Naive B cell (primary cell): ENCODE data around the gene SAMD1. TPM values are rescaled to one million over a fixed set of nuclear protein-coding genes. Genes with fewer than 3 reads are reported as not detected.

Experiments
- ATAC-seq, 2 donors: fragments of 150-1000 bp; cut with Tn5 transposase; 2 replicates each; pipeline ENCODE4 v1.10.0; 2021; ENCODE audit warnings: low read depth in 2 of 2, mild to moderate bottlenecking in 2 of 2, moderate library complexity in 2 of 2
- DNase-seq: peaks from one replicate; pipeline ENCODE4 v3.0.0; 2022
- H3K27ac Mint-ChIP-seq, 6 donors: one replicate each; pipeline ENCODE4 v1.8.0; 2020 to 2022; ENCODE audit warnings: mild to moderate bottlenecking in 6 of 6, mixed read lengths in 6 of 6, moderate library complexity in 5 of 6, inconsistent platforms in 2 of 6
- H3K27me3 Mint-ChIP-seq, 3 donors: one replicate each; pipeline ENCODE4 v1.8.0; 2021 to 2022; ENCODE audit warnings: mixed read lengths in 3 of 3, mild to moderate bottlenecking in 1 of 3
- H3K36me3 Mint-ChIP-seq, 2 donors: one replicate each; pipeline ENCODE4 v1.8.0; 2020 to 2022; ENCODE audit warnings: mixed read lengths in 2 of 2, inconsistent platforms in 1 of 2, mild to moderate bottlenecking in 1 of 2
- H3K4me1 Mint-ChIP-seq, 3 donors: one replicate each; pipeline ENCODE4 v1.8.0; 2020 to 2022; ENCODE audit warnings: mixed read lengths in 3 of 3, inconsistent platforms in 1 of 3, mild to moderate bottlenecking in 1 of 3, moderate library complexity in 1 of 3
- H3K4me3 Mint-ChIP-seq, 8 donors: one replicate each; pipeline ENCODE4 v1.8.0; 2020 to 2022; ENCODE audit warnings: mild to moderate bottlenecking in 8 of 8, mixed read lengths in 8 of 8, moderate library complexity in 8 of 8, inconsistent platforms in 2 of 8
- H3K9me3 Mint-ChIP-seq, 7 donors: one replicate each; pipeline ENCODE4 v1.8.0; 2020 to 2022; ENCODE audit warnings: mixed read lengths in 7 of 7, mild to moderate bottlenecking in 5 of 7, inconsistent platforms in 2 of 7, moderate library complexity in 1 of 7
- polyA plus RNA-seq, 6 donors: library from polyadenylated mRNA; unstranded; fragments of 300-500 nt; fragmentation: Illumina TruSeq; gene quantifications; one replicate each; pipeline ENCODE4 v1.2.3, GENCODE V29; 2021; ENCODE audit warnings: low read depth in 6 of 6

The SAMD1 gene
- polyA plus RNA-seq, result 1 to 10 TPM in 5 of 6 donors, under 1 TPM in 1; 0.52 to 2.1 (median 1.2) TPM

DNA sequence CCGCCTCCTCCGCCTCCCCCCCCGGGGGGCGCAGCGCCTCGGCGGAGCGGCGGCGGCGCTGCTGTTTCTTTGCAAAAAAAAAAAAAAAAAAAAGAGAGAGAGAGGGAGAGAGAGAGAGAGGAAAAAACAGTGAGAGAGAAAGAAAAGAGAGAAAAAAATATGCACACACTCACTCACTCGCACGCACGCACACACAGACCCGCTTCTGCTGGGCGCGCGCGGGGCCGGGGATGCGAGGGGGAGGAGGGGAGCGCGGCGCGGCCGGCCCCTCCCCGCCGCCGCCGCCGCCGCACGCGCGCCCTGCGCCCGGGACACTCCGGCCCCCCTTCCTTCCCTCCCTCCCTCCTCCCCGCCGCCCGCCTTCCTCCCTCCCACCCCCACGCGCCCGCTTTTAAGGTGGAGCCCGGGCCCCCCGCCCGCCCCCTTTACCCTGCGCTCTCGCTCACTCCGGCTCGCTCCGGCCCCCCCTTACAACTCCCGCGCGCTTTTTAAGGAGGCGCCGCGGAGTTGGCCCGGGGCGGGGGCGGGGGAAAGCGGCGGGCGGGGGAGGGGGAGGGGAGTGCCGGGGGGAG lies at the start of gene SAMD1:
TSS of gene SAMD1 (minus strand) at position 243 of the 572 bp plus-strand sequence.
- Mint-ChIP-seq H3K36me3 (peaks cover 7 to 8% of the 10 kb centered on the region in 2 donors), H3K4me3 (peak within 1 kb of the TSS; percentile 89 to 100 (median 99)), H3K9me3 (peaks cover 0 to 9% (median 4%) of the 10 kb centered on the region in 7 donors), H3K4me1 (peaks cover 14 to 20% (median 18%) of the 10 kb centered on the region in 3 donors), H3K27ac (peak within 1 kb of the TSS; percentile 97 to 100 (median 100)), H3K27me3 (no peaks in the 10 kb centered on the region)
- ATAC-seq (peak; percentile 48 to 53), DNase-seq (peak; percentile 74)

DNA sequence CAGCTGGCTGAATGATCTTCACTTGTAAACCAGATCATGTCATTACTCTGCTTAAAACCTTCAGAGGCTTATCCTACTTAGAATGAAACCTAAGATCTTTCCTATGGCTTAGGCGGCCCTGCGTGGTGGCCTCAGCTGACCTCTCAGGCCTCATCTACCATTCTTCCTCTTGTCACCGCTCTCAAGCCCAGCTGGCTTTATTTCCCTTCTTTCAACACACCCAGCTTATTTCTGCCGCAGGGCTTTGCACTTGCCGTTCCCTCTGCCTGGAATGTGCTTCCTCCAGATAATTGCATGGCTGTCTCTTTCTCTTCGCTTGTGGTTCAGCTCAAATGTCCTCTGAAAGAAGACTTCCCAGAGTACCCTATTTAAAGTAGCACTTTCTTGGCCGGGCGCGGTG lies 49.4 kb upstream of the SAMD1 start:
- Mint-ChIP-seq H3K27me3 (no peaks in the 10 kb centered on the region), H3K4me1 (peaks cover 22 to 25% (median 22%) of the 10 kb centered on the region in 3 donors), H3K27ac (peak overlapping the region in 2 of 6 donors; percentile 9 to 60), H3K9me3 (no peaks in the 10 kb centered on the region), H3K4me3 (peak overlapping the region in 6 of 8 donors; percentile 6 to 65 (median 36)), H3K36me3 (no peaks in the 10 kb centered on the region)
- DNase-seq (no peak), ATAC-seq (no peak)

DNA sequence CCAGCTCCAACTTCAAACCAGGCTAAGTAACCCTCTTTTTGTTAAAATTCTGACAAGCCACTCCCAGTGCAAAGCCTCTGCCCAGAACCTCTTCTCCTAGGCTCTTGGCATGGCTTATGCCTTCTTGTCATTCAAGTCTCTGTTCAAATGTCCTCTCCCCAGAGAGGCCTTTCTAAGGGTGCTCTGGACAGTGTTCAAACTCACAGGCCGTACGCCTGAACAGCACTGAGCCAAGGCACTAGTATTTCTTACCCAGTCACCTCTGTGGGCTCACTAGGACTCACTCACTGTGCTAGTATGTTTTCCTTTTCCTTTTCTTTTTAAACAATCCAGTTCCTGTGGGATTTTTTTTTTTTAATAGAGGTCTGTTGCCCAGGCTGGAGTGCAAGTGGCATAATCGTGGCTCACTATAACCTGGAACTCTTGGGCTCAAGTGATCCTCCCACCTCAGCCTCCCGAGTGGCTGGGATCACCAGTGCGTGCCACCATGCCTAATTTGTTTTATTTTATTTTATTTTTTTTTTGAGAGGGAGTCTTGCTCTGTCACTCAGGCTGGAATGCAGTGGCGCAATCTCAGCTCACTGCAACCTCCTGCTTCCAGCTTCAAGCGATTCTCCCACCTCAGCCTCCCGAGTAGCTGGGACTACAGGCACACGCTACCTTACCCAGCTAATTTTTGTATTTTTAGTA lies 48.2 kb upstream of the SAMD1 start:
- DNase-seq (no peak), ATAC-seq (no peak)
- H3K27ac Mint-ChIP-seq, result peak overlapping the region in 4 of 6 donors; percentile 15 to 85 (median 74)
- H3K9me3 Mint-ChIP-seq, result no peaks in the 10 kb centered on the region
- peaks cover 20 to 28% (median 28%) of the 10 kb centered on the region in 3 donors for H3K4me1 Mint-ChIP-seq
- H3K36me3 Mint-ChIP-seq, result no peaks in the 10 kb centered on the region
- peak overlapping the region; percentile 49 to 97 (median 76) for H3K4me3 Mint-ChIP-seq
- H3K27me3 Mint-ChIP-seq, result no peaks in the 10 kb centered on the region

DNA sequence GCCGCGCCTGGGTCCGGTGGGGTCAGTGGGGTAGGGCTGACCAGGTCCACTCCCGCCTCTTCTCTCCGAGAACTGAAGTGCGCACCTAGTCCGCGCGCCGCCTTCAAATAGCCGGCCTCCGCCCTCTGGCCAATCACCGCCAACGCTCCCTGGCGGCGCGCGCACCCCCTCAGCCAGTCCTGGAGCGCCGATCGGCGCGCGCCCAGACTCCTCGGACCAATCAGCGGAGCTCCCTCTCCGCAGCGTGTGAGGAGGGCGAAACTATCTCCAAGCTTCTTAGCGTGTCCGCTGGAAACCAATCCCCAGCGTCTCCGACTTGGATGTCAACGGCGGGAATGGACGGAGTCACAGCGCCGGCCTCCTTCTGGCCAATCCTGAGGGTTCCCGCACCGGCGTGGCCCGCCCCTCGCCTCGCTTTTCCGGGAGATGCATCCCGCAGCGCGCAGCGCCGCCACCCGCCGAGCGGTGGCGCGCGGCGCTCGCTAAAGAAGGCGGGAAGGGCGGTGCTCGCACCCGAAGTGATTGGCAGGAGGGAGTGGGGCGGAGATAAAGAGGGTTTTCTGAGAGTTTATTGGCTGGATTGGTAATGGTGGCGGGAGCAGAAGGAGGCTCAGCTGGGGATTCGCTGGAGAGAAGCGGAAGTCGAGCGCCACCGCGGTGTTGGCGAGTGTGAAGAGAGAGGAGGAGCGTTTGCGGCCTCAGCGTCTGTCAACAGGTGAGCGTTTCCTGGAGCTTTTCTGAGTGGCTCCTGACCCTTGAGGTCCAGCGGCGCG lies 46.1 kb upstream of the SAMD1 start, which contains the start of gene ASF1B:
TSS of gene ASF1B (minus strand) at position 81 of the 773 bp plus-strand sequence. CDS start 133 bp downstream, outside the sequence.
- peak; percentile 79 to 81 for ATAC-seq

DNA sequence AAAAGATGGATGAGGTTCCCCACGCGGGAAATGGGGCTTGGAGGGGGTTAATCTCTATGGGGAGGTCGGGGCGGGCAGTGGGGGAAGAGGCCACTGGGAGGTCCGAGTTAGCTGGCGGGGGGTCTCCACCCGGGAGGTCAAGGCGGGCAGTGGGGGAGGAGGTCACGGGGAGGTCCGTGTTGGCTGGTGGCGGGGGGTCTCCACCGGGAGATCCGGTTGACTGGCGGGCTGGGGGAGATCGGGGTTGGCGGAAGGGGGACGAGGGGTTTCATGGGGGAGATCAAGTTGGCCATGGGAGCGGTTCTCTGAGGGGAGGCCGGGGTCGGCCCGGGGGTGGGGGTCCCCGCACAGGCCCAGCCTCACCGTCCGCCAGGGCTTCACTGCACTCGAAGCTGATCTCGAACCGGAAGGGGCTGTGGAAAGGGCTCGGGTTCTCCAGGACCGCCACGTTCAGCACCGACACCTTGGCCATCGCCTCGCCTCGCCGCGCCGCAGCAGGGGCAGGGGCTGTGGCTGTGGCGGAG lies 45.5 kb upstream of the SAMD1 start:
- no peak for ATAC-seq

More for the DNA sequence above, 46.1 kb upstream of the SAMD1 start, which contains the start of gene ASF1B:
- peak within 1 kb of the TSS; percentile 83 to 96 (median 90) for H3K27ac Mint-ChIP-seq
- H3K4me1 Mint-ChIP-seq, result peaks cover 20 to 28% (median 23%) of the 10 kb centered on the region in 3 donors
- no peaks in the 10 kb centered on the region for H3K27me3 Mint-ChIP-seq
- peak; percentile 99 for DNase-seq
- no peaks in the 10 kb centered on the region for H3K9me3 Mint-ChIP-seq
- peak within 1 kb of the TSS; percentile 77 to 98 (median 90) for H3K4me3 Mint-ChIP-seq
- no peaks in the 10 kb centered on the region for H3K36me3 Mint-ChIP-seq

DNA sequence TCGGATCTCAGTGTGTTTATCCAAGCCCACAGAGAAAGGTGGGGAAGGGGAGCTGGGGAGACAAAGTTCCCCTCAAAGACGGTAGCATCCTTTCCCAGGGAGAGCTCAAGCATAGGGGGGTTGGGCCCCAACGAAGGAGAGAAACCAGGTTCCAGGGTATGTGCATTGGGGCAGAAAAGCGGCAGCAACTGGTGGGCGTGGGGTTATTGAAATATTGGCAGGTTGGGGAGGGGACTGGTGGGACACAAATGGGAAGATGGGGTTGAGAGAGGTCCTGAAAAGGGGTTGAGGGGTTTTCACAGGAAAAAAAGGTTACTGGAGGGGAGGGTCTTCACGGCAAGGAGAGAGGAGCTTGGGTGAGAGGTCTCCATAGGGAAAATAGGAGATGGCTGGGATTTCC lies 44.8 kb upstream of the SAMD1 start:
- H3K9me3 Mint-ChIP-seq, result no peaks in the 10 kb centered on the region

More for the DNA sequence above, 45.5 kb upstream of the SAMD1 start:
- H3K4me1 Mint-ChIP-seq, result peaks cover 19 to 28% (median 20%) of the 10 kb centered on the region in 3 donors
- no peak for DNase-seq
- H3K27ac Mint-ChIP-seq, result peak overlapping the region in 4 of 6 donors; percentile 83 to 96 (median 90)
- no peaks in the 10 kb centered on the region for H3K9me3 Mint-ChIP-seq
- H3K27me3 Mint-ChIP-seq, result no peaks in the 10 kb centered on the region
- no peaks in the 10 kb centered on the region for H3K36me3 Mint-ChIP-seq
- peak overlapping the region; percentile 77 to 98 (median 90) for H3K4me3 Mint-ChIP-seq

DNA sequence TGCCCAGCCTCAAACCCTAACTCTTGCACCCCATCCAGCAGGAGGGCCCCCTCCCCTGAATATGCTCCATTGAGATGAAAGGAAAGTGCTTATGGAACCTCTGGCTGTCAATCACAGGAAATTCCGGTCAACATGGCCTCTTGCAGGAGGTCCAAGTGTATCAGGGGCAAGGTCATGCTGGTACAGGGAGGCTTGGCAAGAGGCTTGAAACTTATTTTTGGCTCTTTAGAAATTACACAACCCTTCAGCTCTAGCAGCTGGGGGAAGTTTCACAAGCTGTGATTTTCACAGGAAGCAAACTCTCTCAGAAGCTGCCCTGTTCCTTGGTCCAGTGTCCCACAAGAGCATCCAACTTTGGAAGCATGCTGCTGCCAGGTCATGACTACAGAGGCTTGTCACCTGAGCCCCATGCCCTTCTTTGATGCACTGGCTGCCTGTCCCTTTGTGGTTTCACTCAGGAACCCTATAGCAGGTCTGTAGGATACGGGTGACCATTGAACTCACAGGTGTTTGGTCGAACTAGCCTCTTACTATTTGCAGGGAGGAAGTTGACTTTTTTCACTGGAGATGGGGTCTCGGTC lies 37.5 kb upstream of the SAMD1 start:
- Mint-ChIP-seq H3K36me3 (no peaks in the 10 kb centered on the region), H3K4me3 (no peak overlapping the region), H3K4me1 (peaks cover 0 to 5% (median 0%) of the 10 kb centered on the region in 3 donors), H3K9me3 (no peaks in the 10 kb centered on the region), H3K27me3 (no peaks in the 10 kb centered on the region), H3K27ac (peak overlapping the region in 1 of 6 donors; percentile 13)
- no peak for DNase-seq
- no peak for ATAC-seq

More for the DNA sequence above, 44.8 kb upstream of the SAMD1 start:
- no peak for DNase-seq
- no peak for ATAC-seq
- H3K4me3 Mint-ChIP-seq, result peak overlapping the region; percentile 75 to 89 (median 80)
- no peaks in the 10 kb centered on the region for H3K36me3 Mint-ChIP-seq
- H3K27me3 Mint-ChIP-seq, result no peaks in the 10 kb centered on the region
- peaks cover 17 to 28% (median 20%) of the 10 kb centered on the region in 3 donors for H3K4me1 Mint-ChIP-seq
- peak overlapping the region in 3 of 6 donors; percentile 29 to 87 (median 84) for H3K27ac Mint-ChIP-seq

DNA sequence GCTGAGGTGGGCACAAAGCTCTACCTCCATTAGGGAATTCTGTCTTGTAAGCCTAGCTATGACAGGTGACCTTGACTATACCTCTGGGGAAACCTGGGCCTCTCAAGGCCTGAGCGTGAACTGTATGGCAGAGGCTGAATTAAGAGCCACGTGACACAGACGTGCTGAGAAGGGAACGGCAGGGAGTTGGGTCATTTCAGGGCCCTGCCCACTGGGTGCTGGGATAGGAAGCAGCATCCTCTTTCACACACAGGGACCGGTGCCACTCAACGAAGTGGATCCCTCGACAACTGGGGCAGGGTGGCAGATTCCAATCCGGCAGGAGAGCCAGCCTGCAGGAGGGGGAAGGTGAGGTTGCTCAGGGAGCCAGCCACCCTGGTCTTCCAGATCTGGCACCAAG lies 36.6 kb upstream of the SAMD1 start:
- DNase-seq (no peak), ATAC-seq (no peak)
- H3K4me3 Mint-ChIP-seq, result no peak overlapping the region
- no peaks in the 10 kb centered on the region for H3K36me3 Mint-ChIP-seq
- H3K4me1 Mint-ChIP-seq, result peaks cover 0 to 5% (median 0%) of the 10 kb centered on the region in 3 donors
- no peak overlapping the region for H3K27ac Mint-ChIP-seq
- no peaks in the 10 kb centered on the region for H3K27me3 Mint-ChIP-seq
- H3K9me3 Mint-ChIP-seq, result no peaks in the 10 kb centered on the region

DNA sequence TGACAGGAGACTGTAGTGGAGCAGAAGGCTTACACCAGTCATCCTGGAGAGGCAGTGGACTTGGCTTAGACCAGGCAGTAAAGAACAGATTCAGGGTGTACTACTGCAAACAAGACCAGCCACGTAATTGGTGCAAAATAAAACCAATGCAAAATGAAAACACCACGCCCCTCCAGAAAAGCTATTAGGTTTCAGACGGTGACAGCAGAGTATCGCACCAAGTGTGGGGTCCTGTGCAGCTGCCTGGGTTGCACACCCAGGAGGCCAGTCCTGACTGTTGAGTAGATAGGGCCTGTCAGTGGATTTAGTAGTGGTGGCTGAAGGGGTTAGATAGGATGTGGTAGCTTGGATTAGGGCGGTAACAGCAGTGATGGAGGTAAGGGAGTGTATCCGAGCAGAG lies 32.4 kb upstream of the SAMD1 start:
- Mint-ChIP-seq H3K4me1 (peaks cover 8 to 12% (median 11%) of the 10 kb centered on the region in 3 donors), H3K4me3 (no peak overlapping the region), H3K9me3 (no peaks in the 10 kb centered on the region), H3K36me3 (no peaks in the 10 kb centered on the region), H3K27ac (no peak overlapping the region), H3K27me3 (no peaks in the 10 kb centered on the region)
- DNase-seq (no peak), ATAC-seq (no peak)

DNA sequence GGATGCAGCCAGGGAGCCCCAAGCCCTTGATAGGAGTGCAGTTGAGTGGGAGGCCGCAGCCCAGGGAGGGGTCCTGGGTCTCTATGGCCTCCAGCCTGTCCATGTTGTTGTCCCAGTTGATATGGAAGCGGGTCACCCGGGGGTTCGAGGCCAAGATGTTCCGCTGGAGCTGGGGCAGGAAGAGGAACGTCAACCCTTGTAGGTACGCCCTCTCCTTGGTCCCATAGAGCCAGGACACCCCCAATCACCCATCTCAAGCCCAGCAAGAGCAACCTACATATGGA lies 29.9 kb upstream of the SAMD1 start:
- Mint-ChIP-seq H3K36me3 (no peaks in the 10 kb centered on the region), H3K9me3 (no peaks in the 10 kb centered on the region), H3K4me3 (peak overlapping the region in 1 of 8 donors; percentile 68), H3K4me1 (peaks cover 27 to 30% (median 29%) of the 10 kb centered on the region in 3 donors), H3K27ac (no peak overlapping the region), H3K27me3 (no peaks in the 10 kb centered on the region)
- DNase-seq (no peak), ATAC-seq (no peak)

DNA sequence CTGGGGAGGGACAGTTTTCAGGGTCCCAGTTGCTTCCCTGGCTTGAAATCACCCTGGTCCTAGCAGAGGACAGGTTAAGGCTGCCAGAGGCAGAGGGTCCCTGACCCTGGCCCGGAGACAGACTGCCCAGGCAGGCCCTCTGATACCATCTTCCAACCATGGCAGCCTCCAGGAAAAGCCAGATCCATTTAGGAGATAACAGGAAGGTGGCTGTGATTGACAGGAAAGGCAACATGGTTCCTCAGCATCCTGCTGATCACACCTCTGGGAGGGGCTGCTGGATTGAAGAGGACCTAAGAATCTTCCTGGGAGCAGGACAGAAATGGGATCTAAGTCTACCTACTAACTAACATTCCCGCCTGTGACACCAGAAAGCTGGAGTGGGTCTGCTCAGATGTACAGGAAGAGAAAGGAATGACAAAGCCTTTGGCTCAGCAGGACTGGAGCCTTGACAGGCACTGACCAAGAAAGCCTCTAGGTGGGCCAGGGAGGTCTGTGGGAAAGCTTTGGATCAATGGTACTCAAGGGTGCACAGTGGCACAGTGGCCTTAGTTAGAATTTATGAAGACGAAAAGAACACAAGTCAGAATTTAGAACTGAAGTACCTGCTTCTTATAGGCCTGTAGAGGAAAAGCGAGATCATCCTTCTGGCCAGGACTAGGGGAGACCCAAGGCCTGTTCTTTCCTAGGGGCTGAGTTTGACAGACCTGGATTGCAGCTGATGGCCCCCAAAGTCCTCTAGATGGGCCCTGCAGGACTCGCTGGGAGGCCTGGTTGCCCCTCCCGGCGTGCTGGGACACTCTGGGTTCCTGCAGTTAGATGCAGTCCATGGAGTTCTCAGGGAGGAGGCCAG lies 29.3 kb upstream of the SAMD1 start:
- H3K27ac Mint-ChIP-seq, result no peak overlapping the region
- H3K4me3 Mint-ChIP-seq, result peak overlapping the region in 4 of 8 donors; percentile 68 to 94 (median 81)
- DNase-seq, result no peak
- H3K4me1 Mint-ChIP-seq, result peaks cover 31 to 35% (median 32%) of the 10 kb centered on the region in 3 donors
- no peaks in the 10 kb centered on the region for H3K36me3 Mint-ChIP-seq
- no peak for ATAC-seq
- no peaks in the 10 kb centered on the region for H3K27me3 Mint-ChIP-seq
- no peaks in the 10 kb centered on the region for H3K9me3 Mint-ChIP-seq

DNA sequence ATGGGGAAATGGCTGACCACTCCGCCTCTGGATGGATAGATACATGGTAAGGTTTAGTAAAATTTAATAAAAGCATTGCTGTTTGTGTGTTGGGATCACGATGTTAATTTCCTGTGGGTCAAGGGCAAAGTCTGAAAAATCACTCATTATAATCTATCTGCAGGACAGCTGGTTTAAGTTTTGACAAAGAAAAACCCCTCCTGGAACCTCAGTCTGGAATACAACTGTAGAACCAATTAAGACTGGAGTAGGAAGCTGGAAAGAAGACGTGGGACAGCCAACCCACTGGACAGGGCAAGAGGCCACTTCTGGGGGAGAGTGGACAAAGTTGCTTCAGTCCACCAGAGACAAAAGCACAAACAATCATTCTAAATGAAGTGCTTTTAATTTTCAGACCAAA lies 28.6 kb upstream of the SAMD1 start:
- Mint-ChIP-seq H3K9me3 (no peaks in the 10 kb centered on the region), H3K4me1 (peaks cover 35 to 39% (median 37%) of the 10 kb centered on the region in 3 donors), H3K4me3 (peak overlapping the region; percentile 91 to 97 (median 94)), H3K27ac (peak overlapping the region in 4 of 6 donors; percentile 76 to 100 (median 98)), H3K27me3 (no peaks in the 10 kb centered on the region), H3K36me3 (no peaks in the 10 kb centered on the region)
- ATAC-seq (no peak), DNase-seq (no peak)
